Measurements from ENCODE around the gene SUPT3H. TPM values are rescaled to one million over a fixed set of nuclear protein-coding genes. Genes with fewer than 3 reads are reported as not detected.

SUPT3H gene
- total RNA-seq, 1 donor from 2014 or later, result 6.7 TPM

GRCh38 chr6:45419571-45420082, 41.9 kb upstream of the SUPT3H start:
- ATAC-seq, result peak; percentile 49 to 77
- Histone ChIP-seq H3K9me3 (no peaks in the 10 kb centered on the region), H3K27me3 (ENCODE audit: low read depth) (peaks cover 53% of the 10 kb centered on the region), H3K36me3 (no peaks in the 10 kb centered on the region), H3K4me1 (peaks cover 39% of the 10 kb centered on the region), H3K27ac (no peak overlapping the region), H3K4me3 (peak overlapping the region; percentile 60)
- DNase-seq, result peak; percentile 83
- peak; percentile 36 for TF ChIP-seq CTCF (IDR thresholded peaks at IDR 0.05)
- intact Hi-C loops (cut with DNase I), result loop anchor here (10.0 kb wide), 1 partner anchor 295 kb away; no protein-coding TSS in a partner anchor

GRCh38 chr6:45417436-45417835, 39.7 kb upstream of the SUPT3H start:
- H3K4me3 ChIP-seq, result no peak overlapping the region
- DNase-seq (no peak), ATAC-seq (no peak)
- H3K27ac ChIP-seq, result no peak overlapping the region
- TF ChIP-seq CTCF (IDR thresholded peaks at IDR 0.05), result no peak
- no peaks in the 10 kb centered on the region for H3K9me3 ChIP-seq
- H3K36me3 ChIP-seq, result no peaks in the 10 kb centered on the region
- peaks cover 36% of the 10 kb centered on the region for H3K27me3 ChIP-seq (ENCODE audit: low read depth)
- H3K4me1 ChIP-seq, result peaks cover 25% of the 10 kb centered on the region
- intact Hi-C loops (cut with DNase I), result no loop called here

- intact Hi-C loops (cut with DNase I), result no loop called here
- Histone ChIP-seq H3K4me3 (no peak overlapping the region), H3K27me3 (ENCODE audit: low read depth) (peaks cover 36% of the 10 kb centered on the region), H3K9me3 (no peaks in the 10 kb centered on the region), H3K4me1 (peaks cover 25% of the 10 kb centered on the region), H3K27ac (no peak overlapping the region), H3K36me3 (no peaks in the 10 kb centered on the region)
- DNase-seq (no peak), ATAC-seq (no peak)
- no peak for TF ChIP-seq CTCF (IDR thresholded peaks at IDR 0.05)
These were observed 39.0 kb upstream of the SUPT3H start for GRCh38 chr6:45416700-45417099.

GRCh38 chr6:45415788-45416518, 38.2 kb upstream of the SUPT3H start:
- intact Hi-C loops (cut with DNase I), result no loop called here
- Histone ChIP-seq H3K4me1 (peaks cover 18% of the 10 kb centered on the region), H3K27ac (no peak overlapping the region), H3K36me3 (no peaks in the 10 kb centered on the region), H3K9me3 (no peaks in the 10 kb centered on the region), H3K4me3 (no peak overlapping the region), H3K27me3 (ENCODE audit: low read depth) (peaks cover 35% of the 10 kb centered on the region)
- TF ChIP-seq CTCF (IDR thresholded peaks at IDR 0.05), result no peak
- ATAC-seq (no peak), DNase-seq (no peak)

GRCh38 chr6:45415315-45415714, 37.6 kb upstream of the SUPT3H start:
- H3K36me3 ChIP-seq, result no peaks in the 10 kb centered on the region
- no peak for ATAC-seq
- TF ChIP-seq CTCF (IDR thresholded peaks at IDR 0.05), result no peak
- DNase-seq, result no peak
- H3K4me3 ChIP-seq, result no peak overlapping the region
- H3K27ac ChIP-seq, result no peak overlapping the region
- intact Hi-C loops (cut with DNase I), result no loop called here
- H3K4me1 ChIP-seq, result peaks cover 11% of the 10 kb centered on the region
- no peaks in the 10 kb centered on the region for H3K9me3 ChIP-seq
- peaks cover 28% of the 10 kb centered on the region for H3K27me3 ChIP-seq (ENCODE audit: low read depth)
